Loucy (cell line): ENCODE results near the gene CCL23.

Source experiments
- H2AFZ ChIP-seq: fragments of 200-600 bp; sonication (generic); 2 replicates; pipeline ENCODE4 v1.6.0; 2016; ENCODE audit warnings: antibody characterized with exemption, mild to moderate bottlenecking, low read length, moderate library complexity
- H3F3A ChIP-seq: fragments of 200-600 bp; 2 replicates; pipeline ENCODE4 v1.6.0; 2016; ENCODE audit warnings: antibody characterized with exemption, low read depth, mild to moderate bottlenecking
- H3K27me3 ChIP-seq: fragments of 200-600 bp; sonication (generic); 2 replicates; pipeline ENCODE4 v1.6.1; 2014; ENCODE audit warnings: low read length, mild to moderate bottlenecking; ENCODE audit not compliant: insufficient read depth, poor library complexity, severe bottlenecking
- H3K36me3 ChIP-seq: fragments of 200-600 bp; sonication (generic); 2 replicates; pipeline ENCODE4 v1.6.1; 2016; ENCODE audit warnings: low read length; ENCODE audit not compliant: insufficient read depth
- H3K4me1 ChIP-seq: fragments of 200-600 bp; sonication (generic); 2 replicates; pipeline ENCODE4 v1.5.1; 2014; ENCODE audit warnings: low read length, mild to moderate bottlenecking; ENCODE audit not compliant: insufficient read depth, poor library complexity, severe bottlenecking
- H3K4me2 ChIP-seq: fragments of 200-600 bp; sonication (generic); 2 replicates; pipeline ENCODE4 v1.6.0; 2014; ENCODE audit warnings: antibody characterized with exemption, low read length, low read depth, mild to moderate bottlenecking; ENCODE audit not compliant: poor library complexity, severe bottlenecking
- H3K4me3 ChIP-seq: fragments of 200-600 bp; sonication (generic); 2 replicates; pipeline ENCODE4 v1.5.1; 2014; ENCODE audit warnings: low read length, mild to moderate bottlenecking, mixed read lengths; ENCODE audit not compliant: poor library complexity, severe bottlenecking
- H3K79me2 ChIP-seq: fragments of 200-600 bp; sonication (generic); 2 replicates; pipeline ENCODE4 v1.6.1; 2014; ENCODE audit warnings: low read length; ENCODE audit not compliant: insufficient read depth
- H3K9ac ChIP-seq: fragments of 200-600 bp; sonication (generic); 2 replicates; pipeline ENCODE4 v1.6.0; 2014; ENCODE audit warnings: mild to moderate bottlenecking, low read depth, low read length, moderate library complexity; ENCODE audit not compliant: poor library complexity, severe bottlenecking
- H3K9me2 ChIP-seq: fragments of 200-600 bp; sonication (generic); replicated peaks from 2 replicates; pipeline ENCODE4 v1.6.1; 2016; ENCODE audit warnings: low read depth, low read length, mixed read lengths
- H3K9me3 ChIP-seq: fragments of 200-600 bp; sonication (generic); 2 replicates; pipeline ENCODE4 v1.6.1; 2014; ENCODE audit warnings: mild to moderate bottlenecking, antibody characterized with exemption, low read length, low read depth; ENCODE audit not compliant: insufficient read depth
- H4K20me1 ChIP-seq: fragments of 200-600 bp; sonication (generic); 2 replicates; pipeline ENCODE4 v1.6.0; 2014; ENCODE audit warnings: antibody characterized with exemption, low read length, mild to moderate bottlenecking; ENCODE audit not compliant: insufficient read depth, poor library complexity, severe bottlenecking
- EZH2phosphoT487 ChIP-seq: fragments of 200-600 bp; IDR thresholded peaks from 2 replicates; pipeline ENCODE4 v1.6.1; 2018; ENCODE audit warnings: antibody characterized with exemption, mild to moderate bottlenecking, moderate library complexity, borderline replicate concordance
- TF ChIP-seq, protein P1 (sequence below): fragments of 200-600 bp; sonication (generic); conservative IDR thresholded peaks from 2 replicates; pipeline ENCODE4 v1.5.1; 2014; ENCODE audit warnings: mild to moderate bottlenecking, antibody characterized with exemption, low read length

The CCL23 gene

DNA sequence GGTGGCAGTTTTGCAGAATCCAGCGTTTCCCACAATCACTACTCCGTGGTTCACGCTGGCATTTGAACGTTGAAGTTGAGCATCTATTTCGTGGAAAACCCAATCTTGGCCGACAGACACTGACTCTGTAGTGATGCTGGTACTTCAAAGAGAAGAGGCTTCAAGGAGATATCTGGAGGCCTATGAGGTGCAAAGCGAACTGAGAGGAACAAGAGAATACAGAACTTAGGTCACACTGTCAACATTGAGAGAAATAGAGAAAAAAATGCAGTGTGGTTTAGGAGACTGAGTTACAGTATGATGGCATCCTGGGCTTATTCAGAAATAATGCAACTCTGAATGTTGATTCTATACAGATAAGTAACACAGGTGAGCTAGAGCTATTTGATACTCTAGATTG, 52.5 kb downstream of the CCL23 start:
- Histone ChIP-seq H3K27me3 (no peaks in the 10 kb centered on the region), H3K4me2 (no peak overlapping the region), H3K79me2 (no peaks in the 10 kb centered on the region), H3K9ac (no peak overlapping the region), H2AFZ (0 out of 2 replicates have a peak overlapping the region, but pooled peaks have one; percentile 3), H3K36me3 (no peaks in the 10 kb centered on the region), H3K4me1 (no peaks in the 10 kb centered on the region), H3F3A (no peaks in the 10 kb centered on the region), H3K4me3 (no peak overlapping the region), H4K20me1 (no peaks in the 10 kb centered on the region), H3K9me2 (no peaks in the 10 kb centered on the region), H3K9me3 (no peaks in the 10 kb centered on the region)
- TF ChIP-seq EZH2phosphoT487 = no peak
- TF ChIP-seq, protein P1, sequence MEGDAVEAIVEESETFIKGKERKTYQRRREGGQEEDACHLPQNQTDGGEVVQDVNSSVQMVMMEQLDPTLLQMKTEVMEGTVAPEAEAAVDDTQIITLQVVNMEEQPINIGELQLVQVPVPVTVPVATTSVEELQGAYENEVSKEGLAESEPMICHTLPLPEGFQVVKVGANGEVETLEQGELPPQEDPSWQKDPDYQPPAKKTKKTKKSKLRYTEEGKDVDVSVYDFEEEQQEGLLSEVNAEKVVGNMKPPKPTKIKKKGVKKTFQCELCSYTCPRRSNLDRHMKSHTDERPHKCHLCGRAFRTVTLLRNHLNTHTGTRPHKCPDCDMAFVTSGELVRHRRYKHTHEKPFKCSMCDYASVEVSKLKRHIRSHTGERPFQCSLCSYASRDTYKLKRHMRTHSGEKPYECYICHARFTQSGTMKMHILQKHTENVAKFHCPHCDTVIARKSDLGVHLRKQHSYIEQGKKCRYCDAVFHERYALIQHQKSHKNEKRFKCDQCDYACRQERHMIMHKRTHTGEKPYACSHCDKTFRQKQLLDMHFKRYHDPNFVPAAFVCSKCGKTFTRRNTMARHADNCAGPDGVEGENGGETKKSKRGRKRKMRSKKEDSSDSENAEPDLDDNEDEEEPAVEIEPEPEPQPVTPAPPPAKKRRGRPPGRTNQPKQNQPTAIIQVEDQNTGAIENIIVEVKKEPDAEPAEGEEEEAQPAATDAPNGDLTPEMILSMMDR = no peak

GRCh38 chr17:35963663-35964062, 54.1 kb downstream of the CCL23 start:
- Histone ChIP-seq H3K36me3 (no peaks in the 10 kb centered on the region), H3K9me3 (no peaks in the 10 kb centered on the region), H2AFZ (no peak overlapping the region), H3K27me3 (no peaks in the 10 kb centered on the region), H3K4me3 (no peak overlapping the region), H3K4me2 (no peak overlapping the region), H3K9ac (no peak overlapping the region), H3K9me2 (no peaks in the 10 kb centered on the region), H3F3A (no peaks in the 10 kb centered on the region), H4K20me1 (no peaks in the 10 kb centered on the region), H3K4me1 (no peaks in the 10 kb centered on the region), H3K79me2 (no peaks in the 10 kb centered on the region)
- TF ChIP-seq EZH2phosphoT487 = no peak
- TF ChIP-seq, protein P1 = no peak
